Ectodermal cell (in vitro differentiated cells): ENCODE measurements around the gene TBC1D22A.

Experiments
- H3K27ac ChIP-seq: 2 replicates; pipeline ENCODE4 v1.7.0; 2013; ENCODE audit warnings: mild to moderate bottlenecking, low read depth, low read length; ENCODE audit not compliant: insufficient read depth, poor library complexity, severe bottlenecking
- H3K27me3 ChIP-seq: 2 replicates; pipeline ENCODE4 v1.7.0; 2013; ENCODE audit warnings: mild to moderate bottlenecking, low read length; ENCODE audit not compliant: insufficient read depth, control insufficient read depth, poor library complexity, severe bottlenecking
- H3K36me3 ChIP-seq: one replicate; pipeline ENCODE4 v1.7.0; 2013; ENCODE audit warnings: low read length; ENCODE audit not compliant: control insufficient read depth, insufficient read depth
- H3K4me1 ChIP-seq: one replicate; pipeline ENCODE4 v1.7.0; 2013; ENCODE audit warnings: low read length; ENCODE audit not compliant: control insufficient read depth, insufficient read depth
- H3K4me3 ChIP-seq: 2 replicates; pipeline ENCODE4 v1.7.0; 2013; ENCODE audit warnings: low read depth, low read length, control low read depth; ENCODE audit not compliant: insufficient read depth
- H3K9me3 ChIP-seq: 2 replicates; pipeline ENCODE4 v1.7.0; 2013; ENCODE audit warnings: mild to moderate bottlenecking, low read length, moderate library complexity; ENCODE audit not compliant: control insufficient read depth
- WGBS, 2 experiments: methylation state at CpG; one replicate each; pipeline ENCODE4 v1.1.7; 2013; ENCODE audit warnings: missing lambda C conversion rate in 2 of 2; 5-methylcytosine and 5-hydroxymethylcytosine counted together

TBC1D22A gene

DNA sequence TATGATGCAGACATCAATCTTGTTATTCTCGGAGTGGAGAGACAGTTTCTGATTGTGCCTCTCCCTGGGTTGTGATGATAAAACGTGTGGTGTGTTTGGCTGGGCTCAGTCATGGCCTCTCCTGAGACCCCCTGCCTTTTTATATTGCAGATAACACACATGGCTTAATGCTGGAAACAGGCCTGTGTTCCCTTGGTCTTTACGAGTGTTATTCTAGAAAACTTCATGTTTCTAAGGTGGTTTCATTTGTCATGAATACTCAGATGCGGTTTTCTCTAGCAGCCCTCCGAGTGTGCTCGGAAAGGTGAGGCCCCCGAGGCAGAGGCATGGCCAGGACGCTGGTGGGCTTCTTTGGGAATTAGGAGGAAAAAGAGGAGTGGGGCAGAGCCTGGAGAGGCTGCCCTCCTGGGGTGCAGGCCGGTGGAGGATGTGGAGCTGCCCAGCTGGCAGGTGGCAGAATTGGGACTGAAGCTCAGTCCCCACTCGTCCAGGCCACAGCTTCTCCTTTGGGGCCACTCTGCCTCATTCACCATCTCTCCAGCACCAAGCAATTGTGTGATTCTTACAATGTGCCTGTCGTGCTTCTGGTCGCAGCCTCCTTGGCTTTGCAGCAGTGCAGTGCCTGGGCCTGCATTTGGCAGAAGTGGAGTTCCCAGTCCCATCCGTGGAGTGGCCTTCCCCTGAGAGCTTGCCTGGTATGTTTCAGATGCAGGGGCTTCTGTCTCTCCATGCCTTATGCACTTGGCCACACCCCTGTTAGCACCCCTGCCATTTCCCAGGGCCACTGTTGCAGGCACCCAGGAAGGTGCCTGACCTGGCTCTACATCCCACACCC, 309.6 kb downstream of the TBC1D22A start:
- Histone ChIP-seq H3K36me3 (no peaks in the 10 kb centered on the region), H3K27ac (no peak overlapping the region), H3K9me3 (no peaks in the 10 kb centered on the region), H3K27me3 (no peaks in the 10 kb centered on the region), H3K4me1 (peaks cover 7% of the 10 kb centered on the region), H3K4me3 (no peak overlapping the region)
- 85 to 86% methylated on average over 13 of the region's 13 CpGs for WGBS, 2 experiments

DNA sequence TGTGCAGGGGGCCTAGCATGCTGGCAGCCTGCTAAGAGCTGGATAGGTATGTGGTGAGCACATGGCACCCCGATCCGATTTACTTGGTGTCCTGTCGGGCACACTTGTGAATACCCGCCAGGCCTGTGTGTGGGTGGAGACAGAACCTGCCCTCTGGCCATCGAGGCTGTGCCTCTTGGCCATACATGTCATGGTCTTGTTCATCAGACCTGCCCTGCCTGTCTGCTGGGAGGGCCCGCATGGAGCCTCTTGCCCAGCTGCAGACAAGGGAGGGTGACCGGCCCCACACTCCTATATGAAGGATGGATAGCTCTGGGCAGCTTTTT, 310.2 kb downstream of the TBC1D22A start:
- Histone ChIP-seq H3K27me3 (no peaks in the 10 kb centered on the region), H3K36me3 (no peaks in the 10 kb centered on the region), H3K9me3 (no peaks in the 10 kb centered on the region), H3K4me3 (no peak overlapping the region), H3K4me1 (peaks cover 3% of the 10 kb centered on the region), H3K27ac (no peak overlapping the region)
- WGBS, 2 experiments = 94 to 96% methylated on average over 7 of the region's 7 CpGs

DNA sequence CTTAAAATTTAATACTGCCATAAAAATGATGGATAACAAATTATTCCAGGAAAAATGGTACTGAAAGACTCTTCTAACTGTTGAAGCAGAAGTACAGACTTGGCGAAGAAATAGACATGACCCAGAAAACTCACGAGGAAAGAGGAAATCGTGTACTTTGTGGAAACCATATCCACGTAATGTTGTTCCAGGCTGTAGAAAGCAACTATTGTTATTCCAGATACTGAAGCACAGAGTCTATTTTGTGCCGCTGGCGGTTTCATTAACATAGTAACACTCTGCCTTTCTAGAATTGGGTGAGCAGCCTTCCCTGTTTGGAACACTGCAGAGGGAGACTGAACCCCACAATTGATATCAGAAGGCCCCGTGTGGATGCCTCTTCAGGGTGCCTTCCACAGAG, 310.6 kb downstream of the TBC1D22A start:
- H3K27ac ChIP-seq = no peak overlapping the region
- no peaks in the 10 kb centered on the region for H3K36me3 ChIP-seq
- WGBS, 2 experiments = 92 to 95% methylated on average over 7 of the region's 7 CpGs
- no peaks in the 10 kb centered on the region for H3K4me1 ChIP-seq
- no peaks in the 10 kb centered on the region for H3K9me3 ChIP-seq
- H3K4me3 ChIP-seq = no peak overlapping the region
- no peaks in the 10 kb centered on the region for H3K27me3 ChIP-seq

DNA sequence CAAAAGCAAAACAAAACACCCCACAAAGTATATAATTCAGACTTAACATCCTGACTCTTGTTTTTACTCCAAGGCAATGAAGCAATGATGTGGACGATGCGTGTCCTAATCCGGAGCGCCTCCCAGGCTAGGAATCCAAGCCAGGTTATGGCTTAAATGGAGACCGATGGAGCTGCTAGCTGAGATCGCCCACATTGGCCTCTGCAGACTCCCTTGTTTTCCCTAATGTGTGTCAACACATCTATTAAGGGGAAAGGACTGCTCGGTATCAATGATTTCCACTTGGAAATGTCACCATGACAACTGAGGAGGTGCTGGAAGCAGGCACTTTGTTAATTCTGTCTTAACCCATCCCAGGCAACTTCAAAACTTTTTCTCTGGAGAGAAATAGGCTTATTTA, 311.7 kb downstream of the TBC1D22A start:
- H3K9me3 ChIP-seq = no peaks in the 10 kb centered on the region
- H3K4me1 ChIP-seq = no peaks in the 10 kb centered on the region
- no peaks in the 10 kb centered on the region for H3K27me3 ChIP-seq
- 92 to 93% methylated on average over 7 of the region's 7 CpGs for WGBS, 2 experiments
- no peaks in the 10 kb centered on the region for H3K36me3 ChIP-seq
- no peak overlapping the region for H3K4me3 ChIP-seq
- H3K27ac ChIP-seq = no peak overlapping the region

DNA sequence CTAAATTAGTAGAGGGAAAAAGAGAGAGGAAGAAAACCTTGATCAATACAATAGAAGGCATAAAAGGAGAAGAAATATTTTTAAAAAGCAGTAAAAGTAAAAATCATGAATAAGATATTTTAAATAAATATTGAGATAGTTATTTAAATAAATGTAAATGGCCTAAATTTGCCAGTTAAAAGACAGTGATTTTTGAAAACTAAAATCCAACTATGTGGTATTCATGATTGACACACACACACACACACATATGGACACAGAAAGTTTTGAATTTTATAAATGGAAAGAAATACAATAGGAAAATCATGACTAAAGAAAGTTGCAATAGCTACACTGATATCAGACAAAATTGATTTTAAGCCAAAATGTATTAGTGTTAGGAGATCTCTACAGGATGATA, 313.1 kb downstream of the TBC1D22A start:
- no peak overlapping the region for H3K4me3 ChIP-seq
- no peaks in the 10 kb centered on the region for H3K4me1 ChIP-seq
- no peak overlapping the region for H3K27ac ChIP-seq
- no peaks in the 10 kb centered on the region for H3K27me3 ChIP-seq
- no peaks in the 10 kb centered on the region for H3K36me3 ChIP-seq
- no peaks in the 10 kb centered on the region for H3K9me3 ChIP-seq

DNA sequence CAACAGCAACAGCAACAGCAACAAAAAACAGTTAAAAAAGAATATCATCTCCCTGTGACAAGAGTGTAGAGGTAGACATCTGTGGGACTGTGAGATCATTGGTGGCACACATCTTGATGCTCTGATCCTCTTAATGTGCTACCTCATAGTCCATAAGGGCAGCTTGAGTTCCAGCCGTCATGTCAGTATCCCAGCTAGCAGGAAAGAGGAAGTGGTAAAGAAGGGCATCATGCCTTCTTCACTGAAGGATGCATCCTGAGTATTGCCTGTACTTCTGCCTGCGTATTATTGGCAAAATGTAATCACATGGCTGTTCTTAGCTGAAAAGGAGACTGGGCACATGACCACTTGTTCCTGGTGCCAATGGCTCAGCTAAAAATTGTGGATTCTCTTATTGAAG, 314.3 kb downstream of the TBC1D22A start:
- H3K4me1 ChIP-seq = no peaks in the 10 kb centered on the region
- H3K36me3 ChIP-seq = no peaks in the 10 kb centered on the region
- H3K27me3 ChIP-seq = no peaks in the 10 kb centered on the region
- no peak overlapping the region for H3K4me3 ChIP-seq
- H3K9me3 ChIP-seq = no peaks in the 10 kb centered on the region
- no peak overlapping the region for H3K27ac ChIP-seq
- WGBS, 2 experiments = 91 to 99% methylated on average over 2 of the region's 2 CpGs

DNA sequence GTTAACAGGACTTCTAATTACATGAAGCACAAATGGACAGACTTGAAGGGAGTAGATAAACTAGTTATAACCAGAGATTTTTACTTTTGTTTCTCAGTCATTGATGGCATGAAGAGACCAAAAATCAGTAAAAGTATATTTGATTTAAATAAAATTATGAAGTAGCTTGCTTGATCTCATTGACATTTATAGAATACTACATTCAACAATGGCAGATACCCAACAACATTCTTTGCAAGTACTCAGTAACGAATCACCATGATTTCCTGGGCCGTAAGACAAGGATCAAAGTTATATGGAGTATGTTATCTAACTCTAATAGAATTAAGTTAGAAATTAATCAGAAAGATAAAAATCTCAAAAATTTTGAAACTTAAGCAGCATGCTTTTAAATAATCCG, 317.6 kb downstream of the TBC1D22A start:
- Histone ChIP-seq H3K36me3 (no peaks in the 10 kb centered on the region), H3K27ac (no peak overlapping the region), H3K4me1 (no peaks in the 10 kb centered on the region), H3K27me3 (no peaks in the 10 kb centered on the region), H3K4me3 (no peak overlapping the region), H3K9me3 (no peaks in the 10 kb centered on the region)
- 88 to 100% methylated on average over 1 of the region's 3 CpGs for WGBS, 2 experiments

DNA sequence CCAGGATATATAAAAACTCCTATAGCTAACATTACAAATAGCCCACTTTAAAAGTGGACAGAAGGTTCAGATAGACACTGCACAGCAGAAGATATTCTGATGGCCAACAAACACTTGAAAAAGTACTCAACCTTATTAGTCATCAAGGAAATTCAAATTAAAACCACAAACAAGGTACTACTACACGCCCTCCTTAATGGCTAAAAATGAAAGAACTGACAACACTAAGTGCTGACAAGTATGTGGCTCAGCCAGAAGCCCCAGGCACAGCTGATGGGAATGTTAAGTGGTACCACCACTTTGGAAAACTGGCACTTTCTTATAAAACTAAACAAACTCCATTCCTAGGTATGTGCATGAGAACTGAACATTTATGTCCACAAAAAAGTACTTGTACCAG, 320.1 kb downstream of the TBC1D22A start:
- H3K9me3 ChIP-seq = no peaks in the 10 kb centered on the region
- H3K27ac ChIP-seq = no peak overlapping the region
- H3K36me3 ChIP-seq = no peaks in the 10 kb centered on the region
- WGBS, 2 experiments = 89 to 92% methylated on average over 1 of the region's 1 CpG
- H3K27me3 ChIP-seq = no peaks in the 10 kb centered on the region
- no peaks in the 10 kb centered on the region for H3K4me1 ChIP-seq
- no peak overlapping the region for H3K4me3 ChIP-seq

DNA sequence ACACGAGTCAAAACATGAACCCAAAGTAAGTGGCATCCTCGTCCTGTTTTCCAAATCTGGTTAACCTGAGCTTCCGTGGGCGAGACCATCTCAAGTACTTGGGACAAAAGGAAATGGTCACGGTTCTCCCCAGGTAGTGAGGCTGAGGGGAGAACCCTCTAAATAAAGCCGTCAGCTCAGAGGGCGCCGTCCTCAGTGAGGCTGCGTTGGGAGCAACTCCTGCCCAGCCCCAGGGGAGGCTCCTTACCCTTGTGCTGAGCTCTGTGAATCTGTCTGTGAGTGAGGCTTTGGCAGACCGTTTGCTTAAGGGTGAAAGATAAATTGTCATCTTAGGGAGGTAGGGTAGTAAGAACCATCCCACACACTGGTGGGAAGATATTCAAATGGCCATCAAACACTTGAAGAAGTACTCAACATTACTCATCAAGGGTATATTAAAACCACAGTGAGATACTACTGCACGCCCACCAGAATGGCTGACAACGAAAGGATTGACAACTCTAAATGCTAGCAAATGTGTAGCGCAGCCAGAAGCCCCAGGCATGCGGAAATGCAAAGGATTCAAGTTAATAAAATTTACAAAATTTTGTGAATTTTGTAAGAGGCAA, 321.0 kb downstream of the TBC1D22A start:
- no peak overlapping the region for H3K27ac ChIP-seq
- H3K4me3 ChIP-seq = no peak overlapping the region
- no peaks in the 10 kb centered on the region for H3K27me3 ChIP-seq
- H3K36me3 ChIP-seq = no peaks in the 10 kb centered on the region
- no peaks in the 10 kb centered on the region for H3K4me1 ChIP-seq
- no peaks in the 10 kb centered on the region for H3K9me3 ChIP-seq
- WGBS, 2 experiments = 90 to 91% methylated on average over 14 of the region's 14 CpGs

DNA sequence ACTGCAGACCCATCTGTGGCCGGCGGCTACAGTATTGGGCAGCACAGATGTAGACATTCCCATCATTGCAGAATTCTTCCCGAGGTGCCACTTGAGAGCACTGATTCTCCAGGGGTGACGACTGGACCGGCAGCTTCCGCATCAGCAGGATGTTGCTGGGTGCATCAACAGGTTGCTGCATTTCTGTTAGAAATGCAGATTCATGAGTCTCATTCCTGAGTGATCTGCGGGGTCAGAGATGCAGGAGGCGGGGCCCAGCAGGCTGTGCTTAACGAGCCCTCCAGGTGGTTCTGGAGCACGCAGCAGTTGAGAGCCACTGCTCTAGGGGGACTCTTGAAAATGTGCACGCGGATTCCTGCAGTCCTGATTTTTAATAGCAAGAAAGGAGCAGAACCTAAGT, 321.8 kb downstream of the TBC1D22A start:
- H3K27me3 ChIP-seq = no peaks in the 10 kb centered on the region
- no peak overlapping the region for H3K4me3 ChIP-seq
- no peaks in the 10 kb centered on the region for H3K36me3 ChIP-seq
- H3K27ac ChIP-seq = no peak overlapping the region
- 51 to 54% methylated on average over 12 of the region's 12 CpGs for WGBS, 2 experiments
- no peaks in the 10 kb centered on the region for H3K4me1 ChIP-seq
- H3K9me3 ChIP-seq = no peaks in the 10 kb centered on the region
